HG02870 (cell line): ENCODE results near the gene TGFBR3.

ENCODE experiments used
- ATAC-seq: cut with Tn5 transposase; IDR thresholded peaks from one replicate; pipeline ENCODE4 v1.9.1; 2021; ENCODE audit warnings: mild to moderate bottlenecking, moderate library complexity; ENCODE audit not compliant: unreplicated experiment

The TGFBR3 gene

DNA sequence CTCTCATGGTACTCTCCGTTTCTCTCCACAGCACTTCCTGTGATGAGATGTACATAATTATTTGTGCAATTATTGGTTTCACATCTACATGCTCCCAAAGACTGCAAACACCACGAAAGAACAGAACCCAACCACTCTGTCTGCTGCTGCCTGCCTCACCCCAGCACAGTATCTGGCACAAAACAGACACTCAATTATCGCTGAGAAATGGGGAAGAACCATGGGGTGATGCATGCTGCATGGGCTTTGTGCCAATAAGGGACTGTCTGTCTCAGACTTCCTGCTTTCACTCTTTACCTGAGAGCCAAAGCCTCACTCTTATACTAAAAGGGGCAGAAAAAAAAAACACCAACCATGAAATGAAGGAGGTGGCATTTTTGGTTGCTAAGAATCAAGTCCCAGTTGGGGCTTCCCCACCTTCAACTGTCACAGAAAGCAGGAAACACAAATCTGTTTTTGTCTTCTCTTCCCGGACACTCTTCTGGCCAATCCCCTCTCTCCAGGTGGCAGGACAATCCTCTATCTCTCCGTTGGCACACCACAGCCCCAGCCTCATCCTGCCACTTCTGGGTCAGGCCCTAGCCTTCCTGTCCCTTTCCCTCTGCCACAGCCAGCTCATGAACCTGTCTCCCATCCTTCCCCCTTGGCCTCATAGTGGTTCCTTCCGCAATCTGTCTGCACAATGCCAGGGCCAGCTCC, 82.0 kb downstream of the TGFBR3 start:
- peak; percentile 79 for ATAC-seq

DNA sequence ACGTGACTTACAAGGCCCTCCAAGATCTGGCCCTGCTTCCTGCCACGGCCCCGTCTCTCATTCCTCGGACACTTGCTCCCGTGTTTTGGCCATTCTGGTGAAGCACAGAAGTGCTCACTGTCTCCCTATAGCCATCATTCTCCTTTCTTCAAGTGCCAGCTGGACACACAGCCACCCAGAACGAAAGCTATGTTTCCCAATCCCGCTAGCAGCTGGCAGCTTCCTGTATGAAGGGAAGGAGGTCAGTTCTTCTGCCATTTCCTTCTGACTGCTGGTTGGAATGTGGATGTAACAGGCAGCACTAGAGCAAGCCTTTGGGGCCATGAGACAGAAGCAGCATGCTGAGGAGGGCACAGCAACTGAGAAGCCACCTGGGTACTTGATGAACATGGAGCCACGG, 82.8 kb downstream of the TGFBR3 start:
- no peak for ATAC-seq

DNA sequence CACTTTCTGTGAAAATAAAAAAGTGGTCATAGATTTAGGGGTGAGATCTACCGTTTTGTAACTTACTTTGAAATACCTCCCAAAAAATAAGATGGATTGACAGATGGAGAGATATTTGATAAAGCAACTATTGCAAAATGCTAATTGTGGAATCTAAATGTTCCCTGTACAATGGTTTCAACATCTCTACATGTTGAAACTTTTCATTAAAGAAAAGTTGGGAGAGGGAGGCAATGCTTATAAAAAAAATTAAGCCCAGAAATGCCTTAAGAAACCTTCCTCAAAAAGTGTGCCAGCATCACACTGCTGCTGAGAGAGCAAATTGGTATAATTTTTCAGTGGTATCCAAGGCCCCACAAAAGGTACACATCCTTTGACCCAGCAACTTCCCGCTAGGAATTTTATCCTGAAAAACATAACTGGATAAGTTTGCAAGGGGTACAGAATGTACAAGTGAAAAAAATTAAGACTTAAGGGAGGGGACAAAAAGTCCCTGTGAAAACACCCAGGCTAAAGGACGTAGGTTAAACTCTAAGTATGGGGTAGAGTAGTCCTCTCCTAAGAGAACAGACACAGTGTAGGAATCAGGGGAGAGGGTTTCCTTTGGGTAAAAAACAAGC, 84.3 kb downstream of the TGFBR3 start:
- ATAC-seq, result no peak

DNA sequence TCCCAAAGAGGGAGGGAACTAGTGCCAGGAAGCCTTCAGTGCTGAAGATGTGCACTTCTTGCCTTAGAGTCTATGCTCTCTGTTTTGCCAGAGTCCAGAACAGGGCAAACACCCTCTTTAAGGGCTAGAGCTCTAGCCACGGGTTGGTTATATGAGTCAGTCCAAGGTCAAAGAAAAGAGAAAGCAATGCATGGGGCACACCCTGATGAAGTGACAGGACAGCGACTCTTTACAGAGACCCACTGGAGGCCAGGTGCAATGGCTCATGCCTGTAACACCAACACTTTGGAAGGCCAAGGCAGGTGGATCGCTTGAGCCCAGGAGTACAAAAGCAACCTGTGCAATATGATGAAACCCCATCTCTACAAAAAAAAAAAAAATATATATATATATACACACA, 86.1 kb downstream of the TGFBR3 start:
- no peak for ATAC-seq

DNA sequence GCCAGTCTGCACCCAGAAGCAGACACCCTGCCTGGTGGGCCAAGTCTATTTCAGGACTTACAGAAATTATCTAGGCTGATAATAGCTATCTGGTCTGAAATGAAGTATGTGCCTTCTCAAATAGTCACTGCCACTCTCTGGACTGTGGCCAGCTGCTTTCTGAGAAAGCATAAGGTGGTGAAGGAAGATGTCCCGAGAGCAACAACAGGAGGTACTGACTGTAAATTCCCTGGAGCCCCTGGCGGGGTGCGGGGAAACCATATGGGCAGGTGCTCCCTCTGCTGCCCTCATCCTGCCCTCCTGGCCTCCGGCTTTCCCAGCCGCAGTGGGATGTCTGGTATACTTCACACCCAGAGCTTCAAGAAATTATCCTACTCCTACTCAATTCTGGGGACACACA, 86.8 kb downstream of the TGFBR3 start:
- ATAC-seq, result no peak

DNA sequence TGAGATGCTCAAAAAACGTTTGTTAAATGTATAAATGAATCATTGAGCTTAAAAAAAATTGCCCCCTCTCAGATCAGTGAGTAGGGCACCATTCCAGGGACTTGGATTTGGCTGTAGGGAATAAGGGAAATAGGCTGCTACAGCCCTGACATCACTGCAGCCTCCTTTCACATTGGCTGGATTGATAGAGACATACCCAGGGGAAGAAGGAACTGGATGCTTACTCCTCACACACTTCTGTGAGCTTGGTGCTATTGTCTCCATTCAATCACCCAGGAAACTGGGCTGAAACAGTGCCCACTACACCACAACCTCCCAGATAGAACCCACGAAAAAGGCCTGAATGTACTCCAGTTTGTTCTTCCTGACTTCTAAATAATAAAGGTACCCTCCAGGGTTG, 87.2 kb downstream of the TGFBR3 start:
- ATAC-seq, result no peak

DNA sequence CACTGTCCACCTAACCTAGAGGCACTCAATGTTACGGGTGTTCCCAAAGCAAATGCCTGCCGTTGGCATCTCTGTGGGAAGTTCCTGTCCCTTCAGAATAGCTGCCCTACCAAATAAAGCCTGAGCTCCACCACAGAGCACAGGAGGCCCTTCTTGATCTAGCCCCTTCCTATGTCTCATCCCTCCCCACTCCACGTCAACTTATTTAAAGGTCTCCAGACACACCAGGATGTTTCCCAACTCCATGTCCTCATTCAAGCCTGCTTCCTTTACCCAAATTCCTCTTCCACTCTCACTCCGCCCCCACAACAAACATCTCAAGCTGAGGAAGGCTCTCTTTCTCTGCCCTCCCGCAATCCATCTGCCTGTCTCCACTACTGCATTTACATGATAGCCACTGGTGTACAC, 87.7 kb downstream of the TGFBR3 start:
- no peak for ATAC-seq

DNA sequence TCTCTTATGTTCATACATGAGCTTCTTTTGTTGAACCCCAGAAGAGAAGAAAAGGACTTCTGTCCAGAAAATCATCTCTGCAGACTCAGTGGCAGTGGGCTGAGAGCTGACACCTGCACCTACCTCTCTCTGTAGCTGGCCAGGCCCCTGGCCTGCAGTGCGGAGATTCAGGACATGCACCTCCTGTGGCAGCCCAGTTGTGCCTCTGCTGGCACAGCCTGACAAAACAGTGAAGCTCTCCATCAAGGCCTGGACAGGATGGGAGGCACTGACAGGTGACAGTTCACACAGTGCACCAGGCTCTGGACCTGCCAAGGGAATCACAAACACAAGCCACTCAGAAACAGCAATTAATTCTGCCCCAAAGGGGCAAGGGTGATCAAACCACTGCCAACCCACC, 88.8 kb downstream of the TGFBR3 start:
- no peak for ATAC-seq

DNA sequence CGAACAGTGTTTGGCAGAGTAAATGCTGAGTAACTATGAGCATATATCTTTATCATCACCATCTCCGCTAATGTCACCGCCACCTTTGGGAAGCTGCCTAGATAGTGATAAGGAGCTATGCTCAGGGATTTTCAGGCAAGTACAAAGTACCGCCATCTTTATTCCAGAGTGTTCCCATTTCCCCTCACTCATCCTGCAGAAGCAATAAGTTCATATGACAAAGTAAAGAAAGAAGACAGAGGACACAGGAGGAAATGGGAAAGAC, 89.6 kb downstream of the TGFBR3 start:
- ATAC-seq, result no peak

DNA sequence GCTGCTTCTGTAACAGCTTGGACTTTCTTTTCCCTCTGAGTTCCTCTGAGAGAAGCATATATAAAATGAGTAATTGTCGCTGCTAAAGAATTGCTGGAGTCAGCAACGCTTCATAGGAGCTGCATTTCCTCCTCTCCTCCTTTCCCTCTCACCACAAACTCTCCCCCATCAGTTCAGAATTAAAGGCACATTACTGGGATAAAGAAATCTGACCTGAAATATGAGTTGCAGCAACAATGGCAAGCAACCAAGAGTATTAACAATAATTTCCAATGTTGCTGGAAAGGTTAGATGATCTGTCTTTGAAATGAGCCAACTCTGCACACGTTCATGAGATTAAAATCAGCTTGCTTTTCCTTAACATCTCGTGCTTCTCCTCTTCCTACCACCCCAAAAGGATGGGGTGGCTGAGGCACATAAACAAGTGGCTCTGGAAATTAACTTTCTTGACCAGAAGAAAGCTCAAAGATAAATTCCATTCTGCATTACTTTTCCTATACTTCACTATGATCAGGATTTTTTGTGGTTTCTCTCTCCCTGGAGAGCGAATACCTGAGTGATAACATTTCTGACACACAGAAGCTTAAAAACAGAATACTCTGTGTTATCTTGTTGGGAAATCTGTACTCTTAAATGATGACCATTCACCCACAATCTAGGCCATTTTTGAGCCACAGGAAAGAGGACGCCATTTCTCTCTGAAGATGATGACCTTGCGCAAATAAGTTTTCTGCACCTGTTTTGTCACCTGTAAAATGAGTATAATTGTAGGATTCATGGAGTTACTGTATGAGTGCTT, 90.2 kb downstream of the TGFBR3 start:
- ATAC-seq, result no peak

DNA sequence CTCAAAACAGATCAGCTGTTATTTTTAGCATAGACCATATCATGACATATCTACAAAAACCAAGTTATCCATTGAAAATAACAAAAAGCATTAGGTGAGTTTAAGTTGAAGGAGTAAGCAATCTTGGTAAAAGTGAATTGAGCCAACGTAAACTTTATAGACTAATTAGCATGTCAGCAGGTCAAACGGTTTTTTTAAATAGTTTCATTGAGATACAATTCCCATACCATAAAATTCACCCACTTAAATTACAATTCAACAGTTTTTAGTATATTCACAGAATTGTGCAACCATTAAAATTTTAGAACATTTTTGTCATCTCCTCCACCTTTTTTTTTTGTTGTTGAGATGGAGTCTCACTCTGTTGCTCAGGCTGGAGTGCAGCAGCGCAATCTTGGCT, 92.1 kb downstream of the TGFBR3 start:
- ATAC-seq, result no peak

DNA sequence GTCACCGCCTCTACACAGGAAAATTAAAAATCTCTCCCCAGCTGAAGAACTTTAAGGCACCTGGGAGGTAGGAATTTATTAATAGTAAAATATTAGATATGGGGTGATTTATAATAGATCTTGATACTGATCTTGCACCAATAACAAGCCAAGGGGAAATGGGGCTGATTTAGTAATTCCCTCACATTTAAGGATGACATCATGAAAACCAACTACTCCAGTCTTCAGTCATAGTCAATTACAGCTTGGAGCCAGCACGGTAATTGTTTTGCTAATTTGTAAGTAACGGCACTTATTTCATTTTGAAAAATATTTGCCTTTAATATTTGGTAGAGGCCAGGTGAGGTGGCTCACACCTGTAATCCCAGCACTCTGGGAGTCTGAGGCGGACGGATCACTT, 92.8 kb downstream of the TGFBR3 start:
- ATAC-seq, result no peak

DNA sequence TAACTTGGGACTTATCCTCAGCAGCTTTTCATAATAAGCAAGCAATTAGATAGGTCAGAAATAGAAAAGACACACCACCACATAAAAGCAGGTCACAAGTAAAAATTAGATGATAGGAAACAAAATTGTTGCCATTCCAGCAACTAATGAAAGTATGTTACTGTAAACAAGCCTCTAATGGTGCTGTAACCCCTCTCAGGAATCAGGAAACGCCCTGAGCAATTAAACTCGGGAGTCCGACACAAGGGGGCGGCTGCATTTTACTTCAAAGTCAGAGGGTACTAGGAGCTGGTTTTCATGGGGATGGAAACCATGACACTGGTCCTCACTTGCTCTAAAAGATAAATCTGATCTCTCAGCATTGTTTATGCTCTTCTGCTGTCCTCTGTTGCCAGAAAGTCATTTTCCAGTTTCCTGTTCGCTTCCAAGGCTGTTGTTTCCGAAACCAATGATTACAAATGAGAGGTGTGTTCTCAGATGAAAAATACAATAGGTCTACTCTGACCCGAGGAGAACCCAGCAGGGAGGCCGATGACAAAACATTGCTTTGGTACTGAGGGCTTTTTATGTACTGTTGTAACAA, 93.4 kb downstream of the TGFBR3 start:
- ATAC-seq, result no peak

DNA sequence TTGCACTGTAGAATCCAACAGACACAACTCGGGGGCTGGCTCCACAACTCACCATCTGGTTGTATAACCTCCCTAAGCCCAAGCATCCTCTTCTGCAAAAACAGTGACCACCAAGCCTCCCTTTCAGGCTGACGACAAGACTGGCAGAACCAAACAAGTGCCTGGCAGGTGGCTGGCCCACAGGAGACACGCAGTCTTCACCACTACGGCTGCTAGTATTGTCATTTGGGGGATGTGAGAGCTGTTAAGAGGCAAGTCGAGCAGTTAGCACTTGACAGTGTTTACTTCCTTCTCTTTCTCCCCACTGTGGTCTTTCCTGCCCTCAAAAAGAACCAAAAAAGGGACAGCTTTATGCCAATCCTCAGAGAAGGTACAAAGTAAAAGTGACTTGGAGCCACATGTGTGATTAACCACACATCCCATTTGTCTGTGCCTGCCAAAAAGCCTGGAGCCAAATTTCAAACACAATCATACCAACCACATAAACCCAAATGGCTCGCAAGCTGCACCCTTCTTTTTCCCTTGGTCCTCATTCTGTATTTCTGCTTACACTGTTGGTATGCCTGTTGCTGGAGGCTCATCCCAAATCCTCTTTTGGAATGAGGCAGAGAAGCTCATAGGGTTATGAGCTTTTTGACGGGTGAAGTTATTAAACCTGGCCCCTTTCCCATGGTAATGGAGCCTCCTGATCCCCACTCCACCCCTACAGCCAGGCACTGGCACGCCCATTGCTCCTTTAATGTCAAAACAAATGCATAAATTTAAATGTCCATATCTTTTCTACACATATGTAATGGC, 94.1 kb downstream of the TGFBR3 start:
- ATAC-seq, result no peak

DNA sequence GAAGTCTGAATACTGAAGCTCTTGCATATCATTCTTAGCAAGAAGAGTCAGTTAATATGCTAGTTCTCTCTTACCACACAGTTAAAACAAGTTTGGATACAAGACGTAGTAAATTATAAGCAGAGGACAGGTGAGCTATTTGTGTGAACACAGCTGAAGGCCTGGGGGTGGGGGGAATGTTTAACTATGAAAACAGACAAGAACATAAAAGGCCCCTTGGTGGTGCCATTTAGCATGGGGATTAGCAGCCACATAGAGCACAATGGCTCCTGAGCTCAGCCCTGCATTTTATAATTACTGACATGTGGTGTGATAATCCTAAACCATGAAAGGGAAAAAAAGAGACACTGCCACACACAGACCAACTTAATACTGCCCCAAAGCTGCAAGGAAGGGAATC, 94.8 kb downstream of the TGFBR3 start:
- no peak for ATAC-seq

DNA sequence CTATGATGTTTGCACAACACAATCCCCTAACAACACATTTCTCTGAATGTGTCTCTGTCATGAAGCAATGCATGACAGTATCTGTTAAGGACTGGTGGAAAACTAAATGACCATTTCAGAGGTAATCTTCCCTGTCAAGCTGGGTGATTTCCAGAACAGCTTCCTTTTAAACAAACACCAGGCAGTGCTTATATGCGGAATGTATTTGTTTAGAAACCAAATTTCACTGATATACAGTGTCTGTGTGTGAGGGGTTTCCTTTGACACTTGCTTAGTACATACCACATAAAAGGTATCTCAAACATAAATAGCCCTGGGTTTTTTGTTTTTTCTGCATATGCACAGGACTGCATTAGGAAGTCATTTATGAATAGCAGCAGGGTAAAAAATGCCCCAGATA, 95.6 kb downstream of the TGFBR3 start:
- no peak for ATAC-seq

DNA sequence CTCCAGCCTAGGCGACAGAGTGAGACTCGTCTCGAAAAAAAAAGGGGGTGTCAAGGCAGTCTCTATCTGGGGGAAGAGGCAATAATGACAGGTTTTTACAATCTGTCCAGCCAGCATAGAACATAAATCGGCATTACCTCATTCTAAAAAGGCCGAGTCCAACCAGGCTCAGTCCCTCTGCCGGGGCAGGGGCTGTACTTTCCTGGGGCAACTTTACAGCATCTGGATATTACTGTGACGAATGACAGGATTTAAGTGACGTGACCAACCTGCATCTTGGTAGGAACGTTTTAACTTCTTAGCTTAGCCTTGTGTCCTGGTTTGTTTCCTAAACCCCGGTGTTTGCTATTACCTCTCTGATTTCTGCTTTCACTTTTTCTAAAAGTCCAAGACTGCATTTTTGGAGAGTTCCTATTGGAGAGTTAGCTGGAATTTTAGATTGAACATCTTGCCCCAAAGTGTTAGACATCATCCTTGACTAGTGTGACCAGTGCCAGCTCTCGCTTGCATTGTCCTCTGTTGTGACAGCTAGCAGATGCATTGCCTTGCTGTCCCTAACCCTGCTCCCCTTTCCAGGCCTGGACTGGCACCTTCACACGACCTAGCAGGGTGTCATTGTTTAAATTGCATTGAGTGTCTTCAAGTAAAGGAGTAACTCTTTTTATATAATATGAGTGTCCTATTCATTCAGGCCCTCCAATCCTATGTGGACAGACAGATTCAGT, 96.5 kb downstream of the TGFBR3 start:
- ATAC-seq, result no peak

DNA sequence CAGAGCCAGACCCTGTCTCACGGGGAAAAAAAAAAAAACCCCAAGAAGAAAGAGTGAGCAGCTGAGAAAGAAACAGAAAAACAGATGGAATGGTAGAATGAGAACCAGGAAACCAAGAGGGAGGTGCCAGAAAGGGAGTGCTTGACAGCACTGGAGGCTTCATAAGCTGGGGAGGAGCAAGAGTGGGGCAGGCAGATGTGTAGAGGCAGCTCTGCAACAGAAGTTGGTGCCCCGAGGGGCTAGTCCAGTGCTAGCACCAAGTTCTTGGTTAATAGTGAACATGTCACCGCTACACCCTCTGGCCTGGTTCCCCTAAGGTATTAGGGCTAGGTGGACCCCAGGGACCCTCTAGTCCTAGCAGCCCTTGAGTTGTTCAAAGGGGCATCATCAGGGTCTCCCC, 98.0 kb downstream of the TGFBR3 start:
- no peak for ATAC-seq

DNA sequence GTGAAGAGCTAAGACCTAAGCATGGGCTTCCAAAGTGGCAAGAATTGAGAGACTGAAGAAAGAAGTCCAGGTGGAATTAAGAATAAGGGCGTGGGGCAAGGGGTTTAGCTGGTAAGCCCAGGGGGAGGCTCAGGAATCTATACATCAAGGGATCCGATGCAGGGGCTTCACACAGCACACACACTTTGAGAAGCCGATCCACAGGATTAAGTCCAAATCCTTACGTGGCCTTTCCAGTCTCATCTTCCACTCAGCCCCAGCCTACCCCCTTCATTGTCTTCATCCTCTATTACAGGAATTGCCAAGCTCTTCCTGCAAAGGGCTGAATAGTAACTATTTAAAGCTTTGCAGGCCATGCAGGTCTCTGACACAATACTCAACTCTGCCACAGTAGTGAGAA, 101.3 kb downstream of the TGFBR3 start:
- ATAC-seq, result no peak

DNA sequence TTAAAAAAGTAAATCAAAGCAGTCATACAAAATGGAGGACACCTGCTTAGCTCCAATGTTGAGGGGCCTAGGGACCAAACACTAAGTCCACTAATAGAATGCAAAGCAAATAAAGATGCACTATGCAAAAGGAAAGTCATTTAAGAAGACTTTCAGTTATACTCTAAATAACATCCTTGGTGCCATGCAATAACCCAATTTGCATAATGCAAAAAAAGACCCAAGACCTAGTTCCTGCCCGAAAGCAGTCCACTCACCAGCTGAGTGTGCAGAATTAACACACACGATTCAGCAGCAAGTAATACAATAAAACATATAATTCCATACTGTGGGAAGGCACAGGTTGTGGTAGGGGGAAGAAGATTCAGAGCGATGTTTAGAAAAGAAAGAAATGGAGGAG, 101.8 kb downstream of the TGFBR3 start:
- ATAC-seq, result peak; percentile 87
